ENCODE data around the gene PPP2R3B.
"Not testable (repeated sequence)": the region's sequence is repeated elsewhere in the genome, so short reads cannot be mapped to it uniquely, and the experiment has no call there.

PPP2R3B gene

GRCh38 chrX:389021-389441 lies 2.3 kb upstream of the PPP2R3B start:
- Histone ChIP-seq H3K9me3 (ENCODE audit: control insufficient read depth, insufficient read depth, low read length) (no peaks in the 10 kb centered on the region), H3K36me3 (ENCODE audit: insufficient read depth, low read length) (no peaks in the 10 kb centered on the region), H3K9ac (ENCODE audit: low read depth, low read length) (no peak overlapping the region), H3K4me1 (ENCODE audit: insufficient read depth, low read length) (no peaks in the 10 kb centered on the region)

- peak overlapping the region; percentile 100 for H3K9ac ChIP-seq (ENCODE audit: low read depth, low read length)
- no peaks in the 10 kb centered on the region for H3K4me1 ChIP-seq (ENCODE audit: insufficient read depth, low read length)
- H3K9me3 ChIP-seq (ENCODE audit: control insufficient read depth, insufficient read depth, low read length): no peaks in the 10 kb centered on the region
- H3K36me3 ChIP-seq (ENCODE audit: insufficient read depth, low read length): no peaks in the 10 kb centered on the region
These were observed 1.0 kb upstream of the PPP2R3B start for GRCh38 chrX:387729-388128.

- Histone ChIP-seq H3K9me3 (ENCODE audit: control insufficient read depth, insufficient read depth, low read length) (no peaks in the 10 kb centered on the region), H3K4me1 (ENCODE audit: insufficient read depth, low read length) (no peaks in the 10 kb centered on the region), H3K9ac (ENCODE audit: low read depth, low read length) (peak overlapping the region; percentile 100), H3K36me3 (ENCODE audit: insufficient read depth, low read length) (no peaks in the 10 kb centered on the region)
These were observed 404 bp downstream of the PPP2R3B start for GRCh38 chrX:386239-386767.

GRCh38 chrX:385736-386135 lies 971 bp downstream of the PPP2R3B start:
- not testable (repeated sequence) for H3K36me3 ChIP-seq (ENCODE audit: insufficient read depth, low read length); H3K9me3 ChIP-seq (ENCODE audit: control insufficient read depth, insufficient read depth, low read length); H3K4me1 ChIP-seq (ENCODE audit: insufficient read depth, low read length)
- H3K9ac ChIP-seq (ENCODE audit: low read depth, low read length): peak overlapping the region; percentile 100; the same call in 1 of the 2 replicates

GRCh38 chrX:384861-385260 lies 1.8 kb downstream of the PPP2R3B start:
- Histone ChIP-seq H3K4me1 (ENCODE audit: insufficient read depth, low read length) (no peaks in the 10 kb centered on the region), H3K9me3 (ENCODE audit: control insufficient read depth, insufficient read depth, low read length) (no peaks in the 10 kb centered on the region), H3K36me3 (ENCODE audit: insufficient read depth, low read length) (no peaks in the 10 kb centered on the region), H3K9ac (ENCODE audit: low read depth, low read length) (no peak overlapping the region)

GRCh38 chrX:378443-378842 lies 8.3 kb downstream of the PPP2R3B start:
- Histone ChIP-seq H3K36me3 (ENCODE audit: insufficient read depth, low read length) (no peaks in the 10 kb centered on the region), H3K9ac (ENCODE audit: low read depth, low read length) (no peak overlapping the region), H3K9me3 (ENCODE audit: control insufficient read depth, insufficient read depth, low read length) (no peaks in the 10 kb centered on the region), H3K4me1 (ENCODE audit: insufficient read depth, low read length) (0 out of 2 replicates have a peak, but pooled peaks cover 3% of the 10 kb centered on the region)

GRCh38 chrX:376206-376605 lies 10.5 kb downstream of the PPP2R3B start:
- not testable (repeated sequence) for H3K9me3 ChIP-seq (ENCODE audit: control insufficient read depth, insufficient read depth, low read length); H3K36me3 ChIP-seq (ENCODE audit: insufficient read depth, low read length); H3K9ac ChIP-seq (ENCODE audit: low read depth, low read length); H3K4me1 ChIP-seq (ENCODE audit: insufficient read depth, low read length)

GRCh38 chrX:375181-376036 lies 11.3 kb downstream of the PPP2R3B start:
- Histone ChIP-seq H3K9ac (ENCODE audit: low read depth, low read length) (no peak overlapping the region), H3K36me3 (ENCODE audit: insufficient read depth, low read length) (no peaks in the 10 kb centered on the region), H3K4me1 (ENCODE audit: insufficient read depth, low read length) (peaks cover 4% of the 10 kb centered on the region; the same call in 1 of the 2 replicates), H3K9me3 (ENCODE audit: control insufficient read depth, insufficient read depth, low read length) (no peaks in the 10 kb centered on the region)

- Histone ChIP-seq H3K4me1 (ENCODE audit: insufficient read depth, low read length) (peaks cover 6% of the 10 kb centered on the region; the same call in 1 of the 2 replicates), H3K9ac (ENCODE audit: low read depth, low read length) (peak overlapping the region; percentile 55; the same call in 1 of the 2 replicates)
These were observed 12.1 kb downstream of the PPP2R3B start for GRCh38 chrX:374596-374995.

GRCh38 chrX:373641-374471 lies 12.9 kb downstream of the PPP2R3B start:
- Histone ChIP-seq H3K9ac (ENCODE audit: low read depth, low read length) (peak overlapping the region; percentile 64), H3K36me3 (ENCODE audit: insufficient read depth, low read length) (no peaks in the 10 kb centered on the region), H3K4me1 (ENCODE audit: insufficient read depth, low read length) (peaks cover 12% of the 10 kb centered on the region), H3K9me3 (ENCODE audit: control insufficient read depth, insufficient read depth, low read length) (no peaks in the 10 kb centered on the region)

More at GRCh38 chrX:374596-374995, 12.1 kb downstream of the PPP2R3B start:
- Histone ChIP-seq H3K9me3 (ENCODE audit: control insufficient read depth, insufficient read depth, low read length) (no peaks in the 10 kb centered on the region), H3K36me3 (ENCODE audit: insufficient read depth, low read length) (no peaks in the 10 kb centered on the region)

GRCh38 chrX:372856-373640 lies 13.7 kb downstream of the PPP2R3B start:
- Histone ChIP-seq H3K36me3 (ENCODE audit: insufficient read depth, low read length) (no peaks in the 10 kb centered on the region), H3K9me3 (ENCODE audit: control insufficient read depth, insufficient read depth, low read length) (no peaks in the 10 kb centered on the region), H3K4me1 (ENCODE audit: insufficient read depth, low read length) (peaks cover 13% of the 10 kb centered on the region), H3K9ac (ENCODE audit: low read depth, low read length) (peak overlapping the region; percentile 64)

- Histone ChIP-seq H3K36me3 (ENCODE audit: insufficient read depth, low read length) (no peaks in the 10 kb centered on the region), H3K4me1 (ENCODE audit: insufficient read depth, low read length) (peaks cover 13% of the 10 kb centered on the region), H3K9me3 (ENCODE audit: control insufficient read depth, insufficient read depth, low read length) (no peaks in the 10 kb centered on the region), H3K9ac (ENCODE audit: low read depth, low read length) (no peak overlapping the region)
These were observed 14.8 kb downstream of the PPP2R3B start for GRCh38 chrX:371907-372306.

GRCh38 chrX:370963-371745 lies 15.6 kb downstream of the PPP2R3B start:
- Histone ChIP-seq H3K9ac (ENCODE audit: low read depth, low read length) (no peak overlapping the region), H3K4me1 (ENCODE audit: insufficient read depth, low read length) (peaks cover 13% of the 10 kb centered on the region), H3K36me3 (ENCODE audit: insufficient read depth, low read length) (no peaks in the 10 kb centered on the region)

More at GRCh38 chrX:370963-371745, 15.6 kb downstream of the PPP2R3B start:
- H3K9me3 ChIP-seq (ENCODE audit: control insufficient read depth, insufficient read depth, low read length): no peaks in the 10 kb centered on the region
